Stimulated activated CD4-positive, alpha-beta T cell treated with anti-CD3 and anti-CD28 coated beads, TNF-alpha, amount 100 ng/mL, for 24 hours (primary cell): Measurements from ENCODE around the gene EIF4EBP2.

Experiments
- DNase-seq, 3 experiments: peaks; one replicate each; pipeline ENCODE4 v3.0.0-alpha.2; 2020; ENCODE audit warnings: low read depth in 3 of 3

Gene EIF4EBP2

DNA sequence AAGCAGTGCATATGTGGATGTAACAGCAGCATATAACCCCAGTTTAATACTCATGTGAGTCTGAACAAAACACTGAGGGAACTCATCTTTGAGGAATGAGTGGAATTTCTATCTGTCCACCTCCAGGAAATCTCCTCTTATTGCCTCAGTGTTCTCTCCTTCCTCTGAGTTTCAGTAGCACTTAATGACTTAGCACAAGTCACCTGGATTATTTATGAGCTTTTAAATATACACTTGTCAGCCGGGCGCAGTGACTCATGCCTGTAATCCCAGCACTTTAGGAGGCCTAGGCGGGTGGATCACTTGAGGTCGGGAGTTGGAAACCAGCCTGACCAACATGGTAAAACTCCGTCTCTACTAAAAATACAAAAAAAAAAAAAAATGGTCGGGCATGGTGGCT is 25.8 kb upstream of the EIF4EBP2 start:
- DNase-seq = no peak

DNA sequence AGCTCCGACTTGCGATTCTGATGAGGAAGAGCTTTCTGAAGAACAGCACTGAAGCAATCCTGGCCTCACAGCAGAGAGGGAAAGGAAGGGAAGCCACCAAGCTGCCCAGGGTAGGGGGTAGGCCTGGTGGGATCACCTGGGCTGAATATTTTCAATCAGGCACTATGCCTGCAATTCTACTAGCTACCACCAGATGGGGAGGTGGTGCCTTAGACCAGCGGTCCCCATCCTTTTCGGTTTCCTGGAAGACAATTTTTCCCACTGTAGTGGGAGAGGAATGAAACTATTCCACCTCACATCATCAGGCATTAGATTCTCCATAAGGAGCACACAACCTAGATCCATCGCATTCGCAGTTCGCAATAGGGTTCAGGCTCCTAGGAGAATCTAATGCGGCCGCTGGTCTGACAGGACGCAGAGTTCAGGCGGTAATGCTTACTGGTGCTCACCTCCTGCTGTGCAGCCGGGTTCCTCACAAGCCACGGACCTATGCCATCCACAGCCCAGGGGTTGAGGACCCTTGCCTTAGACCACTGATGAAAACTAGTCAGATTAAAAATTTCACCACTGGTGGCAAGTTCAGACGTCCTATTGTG is 24.3 kb upstream of the EIF4EBP2 start:
- DNase-seq = no peak

DNA sequence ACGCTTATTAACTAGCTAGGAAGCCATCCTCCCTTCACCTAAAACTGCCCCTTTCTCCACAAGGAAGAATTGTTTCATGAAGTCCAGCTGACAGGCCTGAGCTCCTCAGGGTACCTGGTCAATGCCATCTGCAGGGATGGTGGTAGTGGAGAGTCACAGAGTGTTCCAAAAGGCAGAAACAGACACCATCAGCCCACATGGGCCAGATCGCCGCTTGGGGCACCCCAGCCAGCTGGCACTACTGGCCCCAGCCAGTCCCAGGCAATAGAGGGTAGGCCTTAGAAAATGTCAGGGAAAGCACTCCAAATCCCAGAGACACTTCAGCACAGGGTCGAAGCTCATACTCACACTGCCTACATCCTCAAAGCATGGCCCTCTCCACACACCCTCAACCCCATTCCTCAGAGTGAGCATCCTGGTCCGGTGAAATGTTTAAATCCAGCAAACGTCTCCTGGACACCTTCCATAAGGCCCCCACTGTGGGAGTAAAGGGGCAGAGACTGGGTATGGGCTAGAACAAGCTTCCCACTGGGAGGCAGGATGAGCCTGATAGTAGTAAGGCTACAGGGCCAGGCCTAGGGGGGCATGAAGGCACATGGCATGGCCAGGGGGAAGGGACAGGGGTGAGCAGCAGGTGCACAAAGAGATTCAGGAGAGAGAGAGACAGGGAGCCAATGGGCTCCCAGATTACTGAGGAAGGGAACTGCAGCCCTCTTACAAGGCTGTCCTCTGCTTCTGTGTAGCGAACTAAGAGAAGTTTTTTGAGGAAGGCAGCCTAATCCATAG is 23.4 kb upstream of the EIF4EBP2 start:
- no peak for DNase-seq

- DNase-seq = peak in 2 of 3 experiments; percentile 3 to 48
Measured at GRCh38 chr10:70381471-70382421, 22.2 kb upstream of the EIF4EBP2 start.

- DNase-seq = no peak
Measured at GRCh38 chr10:70391654-70392053, 12.3 kb upstream of the EIF4EBP2 start.

GRCh38 chr10:70396140-70396539 is 7.8 kb upstream of the EIF4EBP2 start:
- no peak for DNase-seq

DNA sequence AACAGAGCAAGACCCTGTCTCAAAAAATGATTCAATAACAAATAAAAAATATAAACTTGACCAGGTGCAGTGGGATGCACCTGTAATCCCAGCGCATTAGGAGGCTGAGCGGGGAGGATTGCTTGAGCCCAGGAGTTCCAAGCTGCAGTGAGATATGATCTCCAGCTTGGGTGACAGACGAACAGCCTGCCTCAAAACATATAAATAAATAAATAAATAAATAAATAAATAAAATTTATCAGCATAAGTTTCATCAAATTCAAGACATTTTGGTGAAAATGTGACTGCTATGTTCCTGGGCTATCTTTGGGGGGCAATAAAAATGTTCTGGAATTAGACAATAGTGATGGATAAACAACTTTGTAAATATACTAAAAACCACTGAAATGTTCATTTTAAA is 4.8 kb upstream of the EIF4EBP2 start:
- DNase-seq = no peak

DNA sequence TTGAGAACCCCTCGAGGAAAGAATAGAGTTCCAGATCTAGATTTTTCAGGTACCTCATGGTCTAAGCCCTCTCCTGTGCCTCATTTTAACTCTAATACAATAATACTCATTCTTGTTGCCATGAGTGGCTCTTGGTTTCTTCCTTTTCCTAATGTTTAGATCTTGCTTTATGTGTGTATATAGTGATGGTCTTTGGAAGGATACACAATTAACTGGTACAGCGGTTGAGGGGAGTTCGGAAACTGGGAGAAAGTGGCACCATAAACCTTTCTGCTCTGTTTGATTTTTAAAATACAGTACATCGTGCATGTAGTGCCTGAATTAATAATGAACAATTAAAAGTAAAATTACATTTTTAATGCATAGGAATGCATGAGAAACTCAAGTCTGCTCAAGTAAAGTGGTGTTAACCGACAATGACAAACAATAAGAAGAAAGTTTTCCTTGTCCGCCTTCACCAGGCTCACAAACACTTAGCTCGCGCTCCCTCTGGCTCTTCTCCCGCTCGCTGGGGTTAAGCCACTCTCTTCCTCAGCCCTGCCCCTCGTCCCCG is 386 bp upstream of the EIF4EBP2 start:
- no peak for DNase-seq

DNA sequence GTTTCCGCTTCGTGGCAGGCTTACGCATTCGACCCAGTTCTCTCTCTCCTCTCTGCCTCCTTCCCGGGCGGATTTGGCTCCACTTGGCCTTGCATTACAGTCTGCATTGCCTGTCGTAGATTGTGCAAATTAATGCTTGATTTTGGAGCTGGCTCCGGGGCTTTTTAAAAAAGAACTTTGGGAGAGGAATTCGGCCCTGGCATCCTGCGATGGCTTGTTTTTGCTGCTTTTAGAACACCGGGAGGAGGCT is 767 bp downstream of the EIF4EBP2 start:
- DNase-seq = peak in 1 of 3 experiments; percentile 32

GRCh38 chr10:70405037-70405824 is 1.3 kb downstream of the EIF4EBP2 start:
- DNase-seq = peak in 1 of 3 experiments; percentile 26

DNA sequence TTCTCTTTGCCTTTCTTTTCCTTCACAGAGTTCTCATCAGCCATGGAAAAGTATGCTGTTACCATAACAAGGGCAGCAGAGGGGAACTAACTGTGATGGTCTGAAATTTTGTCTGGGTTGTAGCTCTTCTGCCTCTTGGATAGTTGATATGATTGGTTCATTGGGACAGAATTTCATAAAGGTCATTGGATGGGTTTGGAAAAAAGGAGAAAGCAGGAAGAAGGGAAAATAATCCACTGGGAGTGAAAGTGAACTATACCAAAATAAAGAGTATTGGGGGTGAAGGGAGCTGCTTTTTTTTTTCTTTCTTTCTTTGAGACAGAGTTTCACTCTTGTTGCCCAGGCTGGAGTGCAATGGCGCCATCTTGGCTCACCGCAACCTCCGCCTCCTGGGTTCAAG is 5.8 kb downstream of the EIF4EBP2 start:
- DNase-seq = no peak

GRCh38 chr10:70410608-70411007 is 6.7 kb downstream of the EIF4EBP2 start:
- no peak for DNase-seq

DNA sequence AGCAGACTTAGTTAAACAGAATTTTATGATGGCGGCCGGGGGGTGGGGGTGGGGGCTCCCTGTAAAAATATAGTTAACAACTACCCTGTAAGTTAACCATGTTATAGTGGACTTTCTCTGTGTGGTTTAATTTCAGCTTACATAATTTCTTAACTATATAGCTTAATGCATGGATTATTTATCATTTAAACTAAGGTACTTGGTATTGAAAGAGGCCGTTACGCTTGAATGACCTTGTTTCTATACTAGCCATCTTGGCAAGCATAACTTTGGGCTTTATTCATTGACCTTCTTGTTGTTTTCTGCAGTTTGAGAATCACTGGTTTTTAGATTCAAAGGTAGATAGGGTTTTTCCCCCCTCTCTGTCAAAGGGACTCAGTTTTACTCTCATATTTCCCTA is 8.4 kb downstream of the EIF4EBP2 start:
- no peak for DNase-seq

DNA sequence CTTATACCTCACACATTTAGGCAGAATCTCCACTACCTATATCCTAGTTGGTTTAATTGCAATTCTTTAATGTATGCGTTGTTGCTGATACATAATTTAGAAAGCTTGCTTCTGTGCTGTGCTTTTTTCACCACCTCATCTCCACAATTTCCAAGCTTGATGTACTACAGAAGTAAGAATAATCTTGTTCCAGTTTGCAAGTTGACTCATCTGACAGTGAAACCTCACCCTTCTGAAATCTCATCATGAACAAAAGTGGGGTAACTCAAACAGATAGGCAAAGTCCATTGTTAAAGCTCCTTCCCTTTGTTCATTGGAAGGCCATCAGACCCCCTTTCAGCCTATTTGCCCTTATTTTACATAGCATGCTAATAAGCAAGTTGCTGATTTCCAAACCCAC is 13.6 kb downstream of the EIF4EBP2 start:
- no peak for DNase-seq

- DNase-seq = no peak
Measured at GRCh38 chr10:70418229-70418628, 14.3 kb downstream of the EIF4EBP2 start.

- DNase-seq = no peak
Measured at GRCh38 chr10:70418713-70419112, 14.8 kb downstream of the EIF4EBP2 start.

DNA sequence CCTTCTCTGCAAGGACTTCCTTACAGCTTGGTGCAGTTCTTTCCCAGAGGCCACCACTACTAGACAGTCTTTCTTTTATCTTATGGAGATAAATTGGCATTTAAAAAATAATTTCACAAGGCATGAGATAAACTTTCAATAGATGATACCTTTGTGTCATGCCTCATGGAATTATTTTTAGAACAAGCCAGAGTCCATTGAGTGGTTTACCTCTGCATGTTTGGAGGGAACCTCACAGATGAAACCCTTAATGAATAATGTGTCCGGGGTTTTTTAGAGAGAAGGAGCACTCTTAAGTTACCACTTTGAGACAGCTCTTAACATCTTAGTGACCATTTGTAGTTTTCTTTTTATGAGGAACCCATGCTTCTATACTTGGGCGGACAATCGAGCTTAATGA is 20.4 kb downstream of the EIF4EBP2 start:
- DNase-seq = no peak

DNA sequence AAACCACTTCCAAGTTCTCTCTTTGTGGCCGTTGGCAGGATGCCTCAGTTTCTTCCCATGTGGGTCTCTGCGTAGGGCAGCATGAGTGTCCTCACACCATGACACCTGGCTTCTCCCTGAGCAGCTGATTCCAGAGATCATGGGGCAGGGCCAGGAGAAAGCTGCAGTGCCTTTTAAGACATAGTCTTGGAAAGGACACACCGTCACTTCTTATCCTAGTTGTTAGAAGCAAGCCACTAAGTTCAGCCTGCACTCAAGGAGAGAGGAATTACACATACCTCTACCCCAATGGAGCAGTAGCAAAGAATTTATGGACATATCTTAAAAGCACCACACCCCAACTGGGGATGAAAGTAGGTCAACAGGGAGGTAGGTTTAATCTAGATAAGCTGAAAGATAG is 21.2 kb downstream of the EIF4EBP2 start:
- no peak for DNase-seq

DNA sequence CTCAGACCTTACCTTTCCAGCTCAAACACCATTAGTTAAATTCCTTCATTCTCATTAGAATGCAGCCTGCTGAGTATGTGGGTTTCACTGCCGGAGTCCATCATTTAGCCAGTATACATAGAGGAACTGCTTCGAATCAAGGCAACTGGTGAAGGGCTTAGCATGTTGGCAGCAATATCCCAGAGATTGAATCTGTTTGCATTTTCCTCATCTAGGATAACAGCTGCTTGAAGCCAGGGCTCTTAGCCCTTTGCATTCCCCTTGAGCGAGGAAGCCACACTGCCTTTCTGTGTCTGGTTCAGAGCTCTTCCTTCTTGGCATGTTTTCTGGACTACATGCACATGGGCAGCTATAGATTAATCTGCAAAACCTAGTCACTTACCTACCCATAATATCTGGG is 22.9 kb downstream of the EIF4EBP2 start:
- no peak for DNase-seq

DNA sequence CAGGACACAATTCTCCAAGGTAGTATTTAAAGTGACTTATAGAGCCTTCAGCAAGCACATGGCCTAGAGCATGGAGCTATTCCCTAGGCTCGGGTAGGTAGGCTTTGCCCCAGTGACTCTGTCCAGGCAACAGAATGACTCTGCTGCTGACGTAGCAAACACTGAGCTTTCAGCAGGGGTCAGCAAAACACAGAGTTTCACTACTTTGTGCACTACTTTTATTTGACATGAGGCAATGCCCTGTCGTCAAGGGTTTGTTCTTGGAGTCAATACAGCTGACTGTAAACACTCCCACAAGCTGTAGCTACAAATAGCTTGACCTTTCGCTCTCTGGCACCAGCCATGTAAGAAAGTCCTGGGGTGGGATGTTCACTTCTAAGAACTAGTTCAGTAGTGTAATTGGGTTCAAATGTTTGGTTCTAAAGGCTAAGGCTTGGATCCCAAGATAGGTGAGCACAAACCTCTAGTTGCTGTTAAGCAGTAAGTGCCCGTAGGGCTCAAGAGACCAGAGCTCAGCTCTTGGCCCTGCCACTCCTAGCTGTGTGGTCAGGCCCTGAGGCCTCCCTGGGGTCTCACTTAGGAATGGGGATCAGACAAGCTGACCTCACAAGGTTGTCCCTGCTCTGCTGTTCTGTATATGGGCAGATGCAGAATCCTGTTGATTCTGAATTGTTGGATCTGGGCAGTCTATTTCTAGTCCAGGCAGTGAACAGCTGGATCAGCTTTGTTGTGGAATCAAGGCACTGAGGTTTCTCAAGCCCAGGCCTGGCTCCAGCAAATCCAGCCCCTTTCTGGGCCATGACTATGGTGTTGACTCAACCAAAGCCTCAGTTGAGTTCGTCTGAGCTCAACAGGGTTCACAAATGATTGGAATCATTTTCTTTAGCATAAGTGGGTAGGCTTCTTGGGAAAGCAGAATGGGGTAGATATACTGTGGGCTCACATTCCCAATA is 26.8 kb downstream of the EIF4EBP2 start:
- DNase-seq = no peak
